GM18870 (cell line): ENCODE data around the gene BGN.

Experiments
- ATAC-seq: cut with Tn5 transposase; IDR thresholded peaks from one replicate; pipeline ENCODE4 v1.9.1; 2021; ENCODE audit warnings: moderate library complexity; ENCODE audit not compliant: unreplicated experiment

BGN gene

GRCh38 chrX:153481043-153481442 is 13.7 kb upstream of the BGN start:
- no peak for ATAC-seq

GRCh38 chrX:153482376-153483015 is 12.3 kb upstream of the BGN start:
- ATAC-seq: no peak

GRCh38 chrX:153485396-153486080 is 9.2 kb upstream of the BGN start:
- no peak for ATAC-seq

- no peak for ATAC-seq
Observed at GRCh38 chrX:153486171-153486570, 8.6 kb upstream of the BGN start.

GRCh38 chrX:153487590-153488071 is 7.1 kb upstream of the BGN start:
- ATAC-seq: no peak

- no peak for ATAC-seq
Observed at GRCh38 chrX:153488231-153488914, 6.4 kb upstream of the BGN start.

- ATAC-seq: no peak
Observed at GRCh38 chrX:153490217-153490930, 4.4 kb upstream of the BGN start.

GRCh38 chrX:153491351-153491914 is 3.3 kb upstream of the BGN start:
- no peak for ATAC-seq

GRCh38 chrX:153491918-153492317 is 2.9 kb upstream of the BGN start:
- ATAC-seq: no peak

- no peak for ATAC-seq
Observed at GRCh38 chrX:153492543-153492942, 2.2 kb upstream of the BGN start.

- ATAC-seq: no peak
Observed at GRCh38 chrX:153493085-153493484, 1.7 kb upstream of the BGN start.

- no peak for ATAC-seq
Observed at GRCh38 chrX:153494061-153494460, 719 bp upstream of the BGN start.

- ATAC-seq: no peak
Observed at GRCh38 chrX:153495362-153495751, 577 bp downstream of the BGN start.

- ATAC-seq: no peak
Observed at GRCh38 chrX:153495903-153496589, 1.3 kb downstream of the BGN start.

GRCh38 chrX:153496590-153496959 is 1.8 kb downstream of the BGN start:
- ATAC-seq: no peak

- ATAC-seq: no peak
Observed at GRCh38 chrX:153498453-153498852, 3.7 kb downstream of the BGN start.

GRCh38 chrX:153499341-153499740 is 4.6 kb downstream of the BGN start:
- ATAC-seq: no peak

GRCh38 chrX:153499876-153500275 is 5.1 kb downstream of the BGN start:
- no peak for ATAC-seq

- no peak for ATAC-seq
Observed at GRCh38 chrX:153500676-153501280, 6.0 kb downstream of the BGN start.

- ATAC-seq: no peak
Observed at GRCh38 chrX:153501530-153501929, 6.8 kb downstream of the BGN start.
